ENCODE data around the gene TEPSIN.

The TEPSIN gene

DNA sequence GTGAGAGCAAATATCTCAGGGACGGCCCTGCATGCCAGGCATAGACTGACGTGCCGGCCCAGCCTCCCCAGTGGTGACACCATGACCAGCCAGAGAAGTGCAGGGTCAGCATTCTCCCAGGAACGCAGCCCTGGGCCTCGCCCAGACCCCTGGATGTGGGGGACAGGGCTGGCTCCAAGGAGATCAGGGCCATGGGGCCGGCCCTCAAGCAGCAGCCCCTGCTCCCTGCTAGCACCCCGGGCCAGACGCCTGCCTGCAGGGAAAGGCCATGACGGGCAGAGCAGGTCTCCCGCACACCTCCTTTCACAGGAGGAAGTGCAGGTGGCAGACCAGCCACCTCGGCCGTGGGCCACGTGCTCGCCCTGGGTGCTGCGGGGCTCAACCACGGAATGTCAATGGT is 9.8 kb upstream of the TEPSIN start:
- H3K9me3 Mint-ChIP-seq, result no peaks in the 10 kb centered on the region

GRCh38 chr17:81247339-81247990 is 8.6 kb upstream of the TEPSIN start:
- Mint-ChIP-seq H3K4me3 (no peak overlapping the region), H3K4me1 (ENCODE audit: low read depth) (peaks cover 9% of the 10 kb centered on the region), H3K27me3 (no peaks in the 10 kb centered on the region), H3K27ac (no peak overlapping the region), H3K9me3 (no peaks in the 10 kb centered on the region), H3K36me3 (ENCODE audit: low read depth) (peaks cover 48% of the 10 kb centered on the region)
- DNase-seq, result no peak

More for the DNA sequence above, 9.8 kb upstream of the TEPSIN start:
- H3K27ac Mint-ChIP-seq, result peak overlapping the region; percentile 33
- H3K27me3 Mint-ChIP-seq, result no peaks in the 10 kb centered on the region
- DNase-seq, result no peak
- H3K36me3 Mint-ChIP-seq (ENCODE audit: low read depth), result peaks cover 48% of the 10 kb centered on the region
- H3K4me3 Mint-ChIP-seq, result no peak overlapping the region
- peaks cover 12% of the 10 kb centered on the region for H3K4me1 Mint-ChIP-seq (ENCODE audit: low read depth)

GRCh38 chr17:81246679-81247338 is 8.0 kb upstream of the TEPSIN start:
- Mint-ChIP-seq H3K4me3 (no peak overlapping the region), H3K27ac (peak overlapping the region; percentile 52), H3K27me3 (no peaks in the 10 kb centered on the region), H3K4me1 (ENCODE audit: low read depth) (peaks cover 15% of the 10 kb centered on the region), H3K36me3 (ENCODE audit: low read depth) (peaks cover 48% of the 10 kb centered on the region), H3K9me3 (no peaks in the 10 kb centered on the region)
- DNase-seq, result no peak

- Mint-ChIP-seq H3K4me1 (ENCODE audit: low read depth) (peaks cover 19% of the 10 kb centered on the region), H3K27ac (no peak overlapping the region), H3K4me3 (no peak overlapping the region), H3K9me3 (no peaks in the 10 kb centered on the region), H3K36me3 (ENCODE audit: low read depth) (peaks cover 48% of the 10 kb centered on the region), H3K27me3 (no peaks in the 10 kb centered on the region)
- no peak for DNase-seq
Observed at GRCh38 chr17:81246343-81246670, 7.5 kb upstream of the TEPSIN start.

GRCh38 chr17:81245665-81246342 is 6.9 kb upstream of the TEPSIN start:
- no peak for DNase-seq
- Mint-ChIP-seq H3K4me3 (no peak overlapping the region), H3K27ac (no peak overlapping the region), H3K4me1 (ENCODE audit: low read depth) (peaks cover 24% of the 10 kb centered on the region), H3K9me3 (no peaks in the 10 kb centered on the region), H3K27me3 (no peaks in the 10 kb centered on the region), H3K36me3 (ENCODE audit: low read depth) (peaks cover 50% of the 10 kb centered on the region)

DNA sequence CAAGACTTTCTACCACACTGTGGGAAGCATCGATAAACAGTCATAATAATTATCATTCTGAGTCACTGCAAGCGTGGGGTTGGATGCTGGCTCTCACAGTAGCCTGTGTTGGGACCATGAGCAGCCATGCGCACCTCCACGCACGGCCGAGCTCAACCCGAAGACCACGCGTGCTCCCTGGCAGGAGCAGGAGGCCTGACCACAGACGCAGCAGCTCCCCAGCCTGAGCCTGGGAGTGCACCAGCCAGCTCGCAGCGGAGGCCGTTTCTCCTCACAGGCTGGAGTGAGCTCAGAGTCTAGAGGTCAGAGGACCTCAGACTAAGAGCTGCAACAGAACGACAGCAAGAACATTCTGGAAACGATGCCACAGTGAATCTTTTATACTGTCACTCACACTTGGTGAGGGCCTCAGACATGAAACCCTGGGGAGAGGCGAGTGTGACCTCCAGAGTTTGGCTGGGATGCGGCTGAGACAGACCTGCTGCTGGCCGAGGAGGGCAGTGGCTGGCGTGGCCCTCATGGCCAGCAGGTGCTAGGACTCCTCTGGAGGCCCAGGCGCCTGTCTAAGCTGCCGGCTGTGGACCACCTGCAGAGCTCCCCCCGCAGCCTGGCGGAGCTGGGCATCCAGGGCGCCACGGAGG is 6.3 kb upstream of the TEPSIN start:
- no peaks in the 10 kb centered on the region for H3K27me3 Mint-ChIP-seq
- H3K36me3 Mint-ChIP-seq (ENCODE audit: low read depth), result peaks cover 51% of the 10 kb centered on the region
- no peak overlapping the region for H3K4me3 Mint-ChIP-seq
- H3K4me1 Mint-ChIP-seq (ENCODE audit: low read depth), result peaks cover 27% of the 10 kb centered on the region
- no peaks in the 10 kb centered on the region for H3K9me3 Mint-ChIP-seq
- peak overlapping the region; percentile 77 for H3K27ac Mint-ChIP-seq
- DNase-seq, result peak; percentile 44

DNA sequence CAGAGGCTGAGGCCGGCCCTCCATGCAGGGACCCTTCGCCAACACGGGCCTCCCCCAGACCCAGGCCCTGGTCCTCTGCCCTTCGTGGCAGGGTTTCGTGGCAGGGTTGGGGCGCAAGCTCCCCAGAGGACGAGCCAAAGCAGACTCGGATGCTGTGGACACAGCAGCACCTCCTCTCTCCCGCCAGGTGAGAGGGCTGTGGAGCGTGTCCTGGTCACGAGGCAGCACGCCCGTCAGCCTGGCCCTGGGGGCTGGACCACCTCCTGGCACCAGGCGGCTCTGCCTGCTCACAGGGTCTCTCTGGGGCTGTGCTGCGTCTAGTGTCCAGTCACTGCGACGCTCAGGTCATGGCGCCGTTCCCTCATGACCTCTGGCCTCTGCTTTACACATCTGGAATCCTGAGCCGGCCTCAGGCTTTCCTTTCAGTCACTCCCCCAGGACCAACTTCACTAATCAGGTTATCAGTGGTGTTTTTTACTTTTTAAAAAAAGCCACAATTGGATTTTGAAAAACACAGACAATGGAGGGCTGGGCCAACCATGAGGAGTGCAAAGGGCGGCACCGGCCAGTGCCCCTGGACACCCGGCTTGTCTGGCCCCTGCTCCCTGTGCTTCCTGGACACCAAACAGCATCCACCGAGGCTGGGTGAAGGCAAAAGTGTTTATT is 5.6 kb upstream of the TEPSIN start:
- peak overlapping the region; percentile 77 for H3K27ac Mint-ChIP-seq
- no peaks in the 10 kb centered on the region for H3K27me3 Mint-ChIP-seq
- no peaks in the 10 kb centered on the region for H3K9me3 Mint-ChIP-seq
- peaks cover 29% of the 10 kb centered on the region for H3K4me1 Mint-ChIP-seq (ENCODE audit: low read depth)
- peaks cover 52% of the 10 kb centered on the region for H3K36me3 Mint-ChIP-seq (ENCODE audit: low read depth)
- no peak for DNase-seq
- no peak overlapping the region for H3K4me3 Mint-ChIP-seq

DNA sequence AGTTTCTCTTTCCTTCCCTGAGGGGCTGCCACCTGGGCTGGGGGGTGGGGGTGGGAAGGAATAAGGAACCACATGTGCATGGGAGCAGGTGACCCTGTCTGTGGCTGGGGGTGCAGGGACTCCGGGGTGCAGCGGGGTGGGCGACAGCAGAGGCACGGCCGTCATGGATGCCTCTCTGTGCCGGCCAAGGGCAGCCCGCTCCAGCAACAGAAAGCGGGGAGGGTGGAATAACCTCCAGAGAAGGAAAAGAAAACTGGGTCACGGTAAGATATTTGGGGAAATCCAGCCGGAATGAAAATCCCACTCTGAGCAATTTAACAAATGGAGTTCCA is 4.4 kb upstream of the TEPSIN start:
- H3K4me1 Mint-ChIP-seq (ENCODE audit: low read depth), result peaks cover 28% of the 10 kb centered on the region
- no peaks in the 10 kb centered on the region for H3K27me3 Mint-ChIP-seq
- peak overlapping the region; percentile 22 for H3K27ac Mint-ChIP-seq
- H3K4me3 Mint-ChIP-seq, result no peak overlapping the region
- H3K36me3 Mint-ChIP-seq (ENCODE audit: low read depth), result peaks cover 49% of the 10 kb centered on the region
- DNase-seq, result no peak
- H3K9me3 Mint-ChIP-seq, result no peaks in the 10 kb centered on the region

GRCh38 chr17:81242421-81243332 is 3.8 kb upstream of the TEPSIN start:
- Mint-ChIP-seq H3K4me3 (peak overlapping the region; percentile 33), H3K36me3 (ENCODE audit: low read depth) (peaks cover 48% of the 10 kb centered on the region), H3K27me3 (no peaks in the 10 kb centered on the region), H3K27ac (peak overlapping the region; percentile 61), H3K9me3 (no peaks in the 10 kb centered on the region), H3K4me1 (ENCODE audit: low read depth) (peaks cover 32% of the 10 kb centered on the region)
- DNase-seq, result no peak

DNA sequence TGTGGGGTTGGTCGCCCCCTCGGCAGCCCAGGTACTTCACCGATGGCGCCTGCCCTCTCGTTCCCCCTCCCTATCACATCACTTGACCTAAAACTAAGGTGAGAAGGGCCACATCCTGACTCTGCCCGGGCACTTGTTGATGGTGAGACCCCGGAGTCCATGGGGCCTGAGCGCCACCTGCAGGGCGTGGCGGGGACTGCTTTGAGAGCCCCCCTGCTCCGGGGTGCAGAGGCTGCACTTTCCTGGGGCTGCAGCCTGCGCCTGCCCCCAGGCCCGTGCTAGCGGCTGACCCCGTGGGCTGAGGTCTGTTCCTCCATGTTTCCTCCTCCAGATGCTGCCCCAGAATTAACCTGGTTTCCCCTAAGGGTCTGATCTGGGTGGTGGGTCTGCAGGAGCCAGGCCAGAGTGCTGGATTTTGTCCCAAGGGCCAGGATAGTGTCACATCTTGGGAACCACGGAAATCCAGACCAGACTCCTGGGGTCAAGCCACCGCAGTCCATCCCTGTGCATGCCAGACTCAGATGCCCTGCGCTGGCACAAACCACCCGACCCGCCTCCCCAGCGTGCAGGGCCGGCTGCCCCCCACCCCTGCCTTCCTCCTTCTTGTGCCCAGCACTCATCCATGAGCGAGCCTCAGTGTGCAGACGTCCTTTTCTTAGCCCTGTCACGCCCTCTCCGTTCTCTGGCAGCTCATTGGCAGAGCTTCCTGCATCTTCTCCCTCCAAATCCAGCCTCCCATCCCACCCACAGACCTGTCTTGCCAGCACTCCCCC is 3.0 kb upstream of the TEPSIN start:
- peak overlapping the region; percentile 33 for H3K4me3 Mint-ChIP-seq
- H3K27ac Mint-ChIP-seq, result peak overlapping the region; percentile 97
- DNase-seq, result peak; percentile 80

DNA sequence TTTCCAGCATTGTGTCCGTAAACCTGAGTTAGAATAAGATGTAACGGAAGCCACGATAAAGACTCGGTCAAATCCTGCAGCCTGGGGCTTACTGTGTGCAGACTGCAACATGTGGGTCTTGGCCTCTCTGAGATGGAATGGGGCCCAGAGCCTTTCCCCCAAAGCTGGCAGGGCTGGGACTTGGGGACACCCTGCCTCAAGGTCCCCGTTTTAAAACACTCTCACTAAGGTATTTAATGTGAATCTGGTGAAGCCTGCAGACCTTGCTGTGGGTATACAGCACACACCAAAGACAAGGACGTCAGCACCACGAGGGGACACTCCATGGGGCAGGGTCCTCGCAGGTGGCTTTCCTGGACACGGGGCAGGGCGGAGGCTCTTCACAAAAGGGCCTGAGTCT is 2.3 kb upstream of the TEPSIN start:
- Mint-ChIP-seq H3K9me3 (no peaks in the 10 kb centered on the region), H3K27me3 (no peaks in the 10 kb centered on the region), H3K4me3 (peak overlapping the region; percentile 97), H3K27ac (peak overlapping the region; percentile 97), H3K4me1 (ENCODE audit: low read depth) (peaks cover 41% of the 10 kb centered on the region), H3K36me3 (ENCODE audit: low read depth) (peaks cover 45% of the 10 kb centered on the region)
- no peak for DNase-seq

More for the DNA sequence above, 3.0 kb upstream of the TEPSIN start:
- Mint-ChIP-seq H3K27me3 (no peaks in the 10 kb centered on the region), H3K4me1 (ENCODE audit: low read depth) (peaks cover 40% of the 10 kb centered on the region), H3K36me3 (ENCODE audit: low read depth) (peaks cover 46% of the 10 kb centered on the region), H3K9me3 (no peaks in the 10 kb centered on the region)

DNA sequence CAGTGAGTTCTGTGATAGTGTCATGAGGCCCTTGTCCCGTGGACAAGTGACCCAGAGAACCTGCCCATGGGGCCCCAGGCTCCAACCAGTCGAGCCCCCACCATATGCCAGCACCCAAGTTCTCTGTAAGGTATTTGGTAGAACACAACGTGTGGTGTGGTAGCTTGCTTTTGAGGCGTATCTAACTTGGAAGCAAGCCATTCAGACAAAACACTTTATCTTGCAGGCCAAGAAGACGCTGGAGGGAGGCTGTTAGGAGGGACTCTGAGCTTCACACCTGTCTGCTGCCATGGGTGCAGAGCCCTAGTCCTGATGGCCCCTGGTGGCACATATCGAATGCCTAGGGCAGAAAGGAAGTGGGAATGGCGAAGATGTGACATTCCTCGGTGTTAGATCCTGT is 1.9 kb upstream of the TEPSIN start:
- H3K27ac Mint-ChIP-seq, result peak overlapping the region; percentile 97
- no peak for DNase-seq
- H3K27me3 Mint-ChIP-seq, result no peaks in the 10 kb centered on the region
- peaks cover 46% of the 10 kb centered on the region for H3K36me3 Mint-ChIP-seq (ENCODE audit: low read depth)
- H3K4me3 Mint-ChIP-seq, result peak overlapping the region; percentile 97
- H3K4me1 Mint-ChIP-seq (ENCODE audit: low read depth), result peaks cover 42% of the 10 kb centered on the region
- H3K9me3 Mint-ChIP-seq, result no peaks in the 10 kb centered on the region

Measured in activated T-cell treated with anti-CD3 and anti-CD28 coated beads, Interleukin-2, amount 50 U/mL, for 24 hours (primary cell).